K562 (cell line): ENCODE data around the gene BAG5. TPM values are rescaled to one million over a fixed set of nuclear protein-coding genes. Genes with fewer than 3 reads are reported as not detected.
A peak's percentile ranks its signal among the peaks of the same experiment; 100 is the strongest.

ENCODE experiments used
- ATAC-seq: fragments of 200-7000 bp; cut with Tn5 transposase; 3 replicates; pipeline ENCODE4 v1.9.1; 2020; ENCODE audit warnings: moderate library complexity
- BruUV-seq: library from RNA; stranded (reverse); fragments of 400-500 nt; replicated peaks from 2 replicates; lab custom pipeline; 2021; lab: Mats Ljungman, UMichigan
- CTCF ChIA-PET: fragments of 300-600 bp; formaldehyde crosslinking; extraction: SDS; loops from one replicate; lab custom pipeline; 2021; ENCODE audit warnings: low intra/inter-chr PET ratio; lab: Yijun Ruan, JAX
- POLR2A ChIA-PET: fragments of 300-600, 350-650 bp; sonication (Branson Sonifier 250); formaldehyde crosslinking; extraction: SDS; loops from one replicate; lab custom pipeline; 2021; ENCODE audit warnings: antibody characterized with exemption, inconsistent platforms; lab: Yijun Ruan, JAX
- DNase-seq, 4 experiments: peaks; one replicate each; pipeline versions ENCODE4 v3.0.0 to v3.0.0-alpha.2; 2011 to 2018; ENCODE audit warnings: low spot score in 3 of 4, mixed read lengths in 3 of 4; ENCODE audit errors: extremely low read depth in 1 of 4
- FAIRE-seq: peaks from 2 replicates; lab custom pipeline; 2011; peaks lifted over from hg19 to GRCh38; lab: Jason Lieb, UNC
- H2AFZ ChIP-seq: 2 replicates; pipeline ENCODE4 v1.6.0; 2011; ENCODE audit warnings: low read depth, low read length, control low read depth, inconsistent platforms
- H3K27ac ChIP-seq: fragments of 200-600 bp; 3 replicates; pipeline ENCODE4 v1.8.0; 2011; ENCODE audit warnings: low read depth, mild to moderate bottlenecking, control low read depth, inconsistent platforms, low read length, moderate library complexity, mixed read lengths; ENCODE audit errors: extremely low read depth
- H3K27me3 ChIP-seq, 2 experiments: fragments of 300-600 bp in 1 of 2; 2 replicates in 1 of 2; 3 replicates in 1 of 2; pipeline versions ENCODE4 v1.6.0 to v1.8.0; 2011; ENCODE audit warnings: inconsistent platforms in 2 of 2, low read length in 2 of 2, mild to moderate bottlenecking in 1 of 2, mixed read lengths in 1 of 2, moderate library complexity in 1 of 2; ENCODE audit not compliant: control insufficient read depth in 2 of 2, insufficient read depth in 2 of 2
- H3K36me3 ChIP-seq: fragments of 300-600 bp; 3 replicates; pipeline ENCODE4 v1.8.0; 2011; ENCODE audit warnings: mild to moderate bottlenecking, low read length, inconsistent platforms; ENCODE audit not compliant: control insufficient read depth, insufficient read depth
- H3K4me1 ChIP-seq, 2 experiments: fragments of 200-600 bp in 1 of 2; replicated peaks in 1 of 2; 2 replicates in 1 of 2; 3 replicates in 1 of 2; pipeline versions ENCODE4 v1.5.1 to v1.8.0; 2011; ENCODE audit warnings: inconsistent platforms in 2 of 2, low read length in 2 of 2, mild to moderate bottlenecking in 1 of 2, mixed read lengths in 1 of 2, moderate library complexity in 1 of 2; ENCODE audit not compliant: control insufficient read depth in 2 of 2, insufficient read depth in 2 of 2
- H3K4me2 ChIP-seq: 2 replicates; pipeline ENCODE4 v1.6.1; 2011; ENCODE audit warnings: low read length, control low read depth, inconsistent platforms, mixed read lengths; ENCODE audit not compliant: insufficient read depth
- H3K4me3 ChIP-seq: fragments of 200-600 bp; sonication (generic), shearing (Covaris generic); 2 replicates; pipeline ENCODE4 v1.5.1; 2016; ENCODE audit warnings: control low read depth, inconsistent platforms
- H3K79me2 ChIP-seq: fragments of 200-600 bp; 3 replicates; pipeline ENCODE4 v1.8.0; 2011; ENCODE audit warnings: low read length, inconsistent platforms; ENCODE audit not compliant: control insufficient read depth, insufficient read depth
- H3K9ac ChIP-seq, 2 experiments: 2 replicates each; pipeline versions ENCODE4 v1.6.0 to v1.6.1; 2011; ENCODE audit warnings: low read depth in 2 of 2, low read length in 2 of 2, control low read depth in 1 of 2, inconsistent platforms in 1 of 2, mild to moderate bottlenecking in 1 of 2, mixed read lengths in 1 of 2; ENCODE audit not compliant: insufficient read depth in 1 of 2
- H3K9me1 ChIP-seq: one replicate; pipeline ENCODE4 v1.6.0; 2011; ENCODE audit warnings: inconsistent platforms, mild to moderate bottlenecking, low read length, moderate library complexity; ENCODE audit not compliant: control insufficient read depth, insufficient read depth
- H3K9me3 ChIP-seq: replicated peaks from 2 replicates; pipeline ENCODE4 v1.5.1; 2011; ENCODE audit warnings: low read depth, low read length, inconsistent platforms; ENCODE audit not compliant: control insufficient read depth, insufficient read depth
- H4K20me1 ChIP-seq: replicated peaks from 2 replicates; pipeline ENCODE4 v1.6.1; 2011; ENCODE audit warnings: low read length, inconsistent platforms, mixed read lengths; ENCODE audit not compliant: control insufficient read depth, insufficient read depth
- CBX1 ChIP-seq: sonication (generic); IDR thresholded peaks from 2 replicates; pipeline ENCODE4 v1.6.1; 2016; ENCODE audit warnings: antibody characterized with exemption, low read depth, mild to moderate bottlenecking
- KAT2B ChIP-seq: IDR thresholded peaks from one replicate; pipeline ENCODE4 v1.6.1; 2012; ENCODE audit warnings: low read depth, mild to moderate bottlenecking, control low read depth, inconsistent platforms, low read length, moderate library complexity
- POLR2G ChIP-seq: fragments of 200-400 bp; formaldehyde crosslinking; IDR thresholded peaks from 2 replicates; pipeline ENCODE4 v1.6.1; 2017; ENCODE audit warnings: low read depth, mild to moderate bottlenecking, antibody characterized with exemption, low read length, moderate library complexity
- SMAD4 ChIP-seq: fragments of 250-450 bp; sonication (Bioruptor Pico); conservative IDR thresholded peaks from 2 replicates; pipeline ENCODE4 v1.8.0; 2021; ENCODE audit warnings: inconsistent platforms, mild to moderate bottlenecking, moderate library complexity
- STAT5B ChIP-seq: fragments of 250-450 bp; sonication (Bioruptor Pico); IDR thresholded peaks from 2 replicates; pipeline ENCODE4 v1.8.0; 2021; ENCODE audit warnings: mild to moderate bottlenecking, inconsistent platforms
- WGBS: fragments of 100-300 bp; shearing (Covaris generic); methylation state at CpG from one replicate; pipeline ENCODE4 v1.1.6; 2016; ENCODE audit warnings: low coverage, mixed read lengths; ENCODE audit not compliant: insufficient coverage; ENCODE audit errors: missing lambda C conversion rate; 5-methylcytosine and 5-hydroxymethylcytosine counted together
- in situ Hi-C: fragments of 300-500 bp; cut with MboI; formaldehyde crosslinking; loops from 4 replicates; pipeline ENCODE4 v1.15.0; 2018; ENCODE audit warnings: inconsistent platforms, mixed read lengths
- intact Hi-C: fragments of 100-400 bp; cut with micrococcal nuclease; formaldehyde crosslinking; loops from 2 replicates; pipeline ENCODE4 v1.14.2; 2022
- polyA plus RNA-seq, 8 experiments: library from polyadenylated mRNA; depleted of rRNA in 4 of 8; stranded (reverse) in 5 of 8; unstranded in 3 of 8; fragments of >200 nt; fragmentation: Nextera tagmentation in 2 of 8; fragmentation: Illumina TruSeq in 1 of 8; extraction: Ambion mirVana in 2 of 8; extraction: Trizol in 1 of 8; gene quantifications; 2 replicates each; pipeline versions ENCODE4 v1.2.1 to v1.2.3, GENCODE V29; 2011 to 2014; ENCODE audit warnings: inconsistent platforms in 1 of 8, missing spikeins in 1 of 8
- total RNA-seq, 7 experiments: library from RNA; depleted of rRNA in 6 of 7; stranded (reverse); fragments of >200 nt in 6 of 7; fragmentation: Illumina TruSeq in 2 of 7; extraction: Trizol in 2 of 7; gene quantifications; 2 replicates each; pipeline versions ENCODE4 v1.2.1 to v1.2.3, GENCODE V29; 2011 to 2021; ENCODE audit warnings: low replicate concordance in 1 of 7
- TF ChIP-seq, protein P1 (sequence below): sonication (generic); formaldehyde crosslinking; IDR thresholded peaks from 2 replicates; pipeline ENCODE4 v1.8.0; 2022; ENCODE audit warnings: mild to moderate bottlenecking, missing genetic modification reagents, borderline replicate concordance

BAG5 gene
- total and polyA plus RNA-seq, 9 of the 15 experiments (the other 6 are each of a cell fraction or from before 2014, with no cell fraction given) = 7.9 to 21.4 (median 13.2) TPM

GRCh38 chr14:103581954-103582703 is 19.7 kb upstream of the BAG5 start:
- no peaks in the 10 kb centered on the region for H3K9me1 ChIP-seq
- no TSS peak for BruUV-seq
- DNase-seq = no peak
- WGBS = 88% methylated on average over 19 of the region's 26 CpGs
- H2AFZ ChIP-seq = no peak overlapping the region
- POLR2A ChIA-PET = no interaction called here
- TF ChIP-seq CBX1 (no peak), POLR2G (peak; percentile 38), STAT5B (CRISPR knock-in tag) (no peak), KAT2B (no peak), SMAD4 (CRISPR knock-in tag) (no peak)
- TF ChIP-seq, protein P1, sequence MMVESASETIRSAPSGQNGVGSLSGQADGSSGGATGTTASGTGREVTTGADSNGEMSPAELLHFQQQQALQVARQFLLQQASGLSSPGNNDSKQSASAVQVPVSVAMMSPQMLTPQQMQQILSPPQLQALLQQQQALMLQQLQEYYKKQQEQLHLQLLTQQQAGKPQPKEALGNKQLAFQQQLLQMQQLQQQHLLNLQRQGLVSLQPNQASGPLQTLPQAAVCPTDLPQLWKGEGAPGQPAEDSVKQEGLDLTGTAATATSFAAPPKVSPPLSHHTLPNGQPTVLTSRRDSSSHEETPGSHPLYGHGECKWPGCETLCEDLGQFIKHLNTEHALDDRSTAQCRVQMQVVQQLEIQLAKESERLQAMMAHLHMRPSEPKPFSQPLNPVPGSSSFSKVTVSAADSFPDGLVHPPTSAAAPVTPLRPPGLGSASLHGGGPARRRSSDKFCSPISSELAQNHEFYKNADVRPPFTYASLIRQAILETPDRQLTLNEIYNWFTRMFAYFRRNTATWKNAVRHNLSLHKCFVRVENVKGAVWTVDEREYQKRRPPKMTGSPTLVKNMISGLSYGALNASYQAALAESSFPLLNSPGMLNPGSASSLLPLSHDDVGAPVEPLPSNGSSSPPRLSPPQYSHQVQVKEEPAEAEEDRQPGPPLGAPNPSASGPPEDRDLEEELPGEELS (CRISPR knock-in tag) = no peak
- H3K27me3 ChIP-seq = no peaks in the 10 kb centered on the region
- H3K9ac ChIP-seq = no peak overlapping the region
- no peak for FAIRE-seq
- no peak overlapping the region for H3K4me2 ChIP-seq
- no peaks in the 10 kb centered on the region for H3K79me2 ChIP-seq
- H3K4me1 ChIP-seq = no peaks in the 10 kb centered on the region
- H3K4me3 ChIP-seq = no peak overlapping the region
- in situ Hi-C loops = no loop called here
- intact Hi-C loops = no loop called here
- no peaks in the 10 kb centered on the region for H3K9me3 ChIP-seq
- no peak overlapping the region for H3K27ac ChIP-seq
- CTCF ChIA-PET = no interaction called here
- no peak for ATAC-seq
- peaks cover 8% of the 10 kb centered on the region; the same call in 1 of the 3 replicates for H3K36me3 ChIP-seq
- 0 out of 2 replicates have a peak, but pooled peaks cover 7% of the 10 kb centered on the region for H4K20me1 ChIP-seq
